ENCODE measurements around the gene BAHCC1. TPM values are rescaled to one million over a fixed set of nuclear protein-coding genes. Genes with fewer than 3 reads are reported as not detected.

The BAHCC1 gene
- total and polyA plus RNA-seq, 10 of the 15 experiments (the other 5 are each of a cell fraction or from before 2014, with no cell fraction given) = 0.03 to 0.14 (median 0.11) TPM; not detected in 6

DNA sequence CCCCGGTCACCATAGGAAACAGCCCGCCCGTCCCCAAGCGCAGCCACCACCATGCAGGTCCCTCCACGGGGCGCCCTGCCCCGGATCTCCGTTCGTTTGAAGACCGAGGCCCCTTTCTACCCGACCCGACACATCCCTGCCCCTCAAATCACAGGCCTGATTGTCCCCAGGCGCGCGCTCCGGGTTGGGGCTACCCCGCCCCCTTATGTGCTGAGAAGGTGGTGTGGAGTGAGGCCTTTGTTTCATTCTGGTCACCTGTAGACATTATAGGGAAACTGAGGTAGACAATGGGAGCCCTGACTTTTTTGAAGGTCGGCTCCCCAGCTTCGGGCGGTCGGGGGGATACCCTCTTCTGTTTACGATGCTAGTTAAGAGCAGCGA, 118.1 kb downstream of the BAHCC1 start (continued):
- TF ChIP-seq SKIL (IDR thresholded peaks at IDR 0.05; ENCODE audit: low read depth, poor library complexity, severe bottlenecking) (no peak), FOXK2 (IDR thresholded peaks at IDR 0.05) (no peak), MEF2A (IDR thresholded peaks at IDR 0.05; ENCODE audit: insufficient read depth, low read depth, low read length) (0 out of 2 replicates have a peak, but pooled peaks have one; percentile 20), YBX1 (IDR thresholded peaks at IDR 0.05) (no peak), SRF (IDR thresholded peaks at IDR 0.05; ENCODE audit: low read depth in 2 of 2, low read length in 2 of 2) (no peak), CHD2 (IDR thresholded peaks at IDR 0.05; ENCODE audit: borderline replicate concordance, low read depth, low read length) (0 out of 2 replicates have a peak, but pooled peaks have one; percentile 23), MXI1 (IDR thresholded peaks at IDR 0.05; ENCODE audit: low read depth, low read length) (peak; percentile 6; the same call in 1 of the 2 replicates), GABPA (IDR thresholded peaks at IDR 0.05; ENCODE audit: low read depth) (no peak), RELA (IDR thresholded peaks at IDR 0.05; ENCODE audit: borderline replicate concordance, partially characterized antibody) (no peak), POLR2A (IDR thresholded peaks at IDR 0.05; ENCODE audit: low read depth, low read length) (peak; percentile 59), CHD4 (IDR thresholded peaks at IDR 0.05) (no peak), POU2F2 (IDR thresholded peaks at IDR 0.05; ENCODE audit: borderline replicate concordance, low read depth, low read length) (peak; percentile 26; the same call in 1 of the 3 replicates), ZBTB11 (CRISPR knock-in tag; IDR thresholded peaks at IDR 0.05) (no peak), BMI1 (IDR thresholded peaks at IDR 0.05; ENCODE audit: borderline replicate concordance) (no peak), ELK1 (IDR thresholded peaks at IDR 0.05; ENCODE audit: low read depth, low read length) (no peak), NBN (IDR thresholded peaks at IDR 0.05) (peak; percentile 60)
- TF ChIP-seq, protein P1, sequence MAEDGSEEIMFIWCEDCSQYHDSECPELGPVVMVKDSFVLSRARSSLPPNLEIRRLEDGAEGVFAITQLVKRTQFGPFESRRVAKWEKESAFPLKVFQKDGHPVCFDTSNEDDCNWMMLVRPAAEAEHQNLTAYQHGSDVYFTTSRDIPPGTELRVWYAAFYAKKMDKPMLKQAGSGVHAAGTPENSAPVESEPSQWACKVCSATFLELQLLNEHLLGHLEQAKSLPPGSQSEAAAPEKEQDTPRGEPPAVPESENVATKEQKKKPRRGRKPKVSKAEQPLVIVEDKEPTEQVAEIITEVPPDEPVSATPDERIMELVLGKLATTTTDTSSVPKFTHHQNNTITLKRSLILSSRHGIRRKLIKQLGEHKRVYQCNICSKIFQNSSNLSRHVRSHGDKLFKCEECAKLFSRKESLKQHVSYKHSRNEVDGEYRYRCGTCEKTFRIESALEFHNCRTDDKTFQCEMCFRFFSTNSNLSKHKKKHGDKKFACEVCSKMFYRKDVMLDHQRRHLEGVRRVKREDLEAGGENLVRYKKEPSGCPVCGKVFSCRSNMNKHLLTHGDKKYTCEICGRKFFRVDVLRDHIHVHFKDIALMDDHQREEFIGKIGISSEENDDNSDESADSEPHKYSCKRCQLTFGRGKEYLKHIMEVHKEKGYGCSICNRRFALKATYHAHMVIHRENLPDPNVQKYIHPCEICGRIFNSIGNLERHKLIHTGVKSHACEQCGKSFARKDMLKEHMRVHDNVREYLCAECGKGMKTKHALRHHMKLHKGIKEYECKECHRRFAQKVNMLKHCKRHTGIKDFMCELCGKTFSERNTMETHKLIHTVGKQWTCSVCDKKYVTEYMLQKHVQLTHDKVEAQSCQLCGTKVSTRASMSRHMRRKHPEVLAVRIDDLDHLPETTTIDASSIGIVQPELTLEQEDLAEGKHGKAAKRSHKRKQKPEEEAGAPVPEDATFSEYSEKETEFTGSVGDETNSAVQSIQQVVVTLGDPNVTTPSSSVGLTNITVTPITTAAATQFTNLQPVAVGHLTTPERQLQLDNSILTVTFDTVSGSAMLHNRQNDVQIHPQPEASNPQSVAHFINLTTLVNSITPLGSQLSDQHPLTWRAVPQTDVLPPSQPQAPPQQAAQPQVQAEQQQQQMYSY (CRISPR knock-in tag; IDR thresholded peaks at IDR 0.05) = no peak
- TF ChIP-seq, protein P2, sequence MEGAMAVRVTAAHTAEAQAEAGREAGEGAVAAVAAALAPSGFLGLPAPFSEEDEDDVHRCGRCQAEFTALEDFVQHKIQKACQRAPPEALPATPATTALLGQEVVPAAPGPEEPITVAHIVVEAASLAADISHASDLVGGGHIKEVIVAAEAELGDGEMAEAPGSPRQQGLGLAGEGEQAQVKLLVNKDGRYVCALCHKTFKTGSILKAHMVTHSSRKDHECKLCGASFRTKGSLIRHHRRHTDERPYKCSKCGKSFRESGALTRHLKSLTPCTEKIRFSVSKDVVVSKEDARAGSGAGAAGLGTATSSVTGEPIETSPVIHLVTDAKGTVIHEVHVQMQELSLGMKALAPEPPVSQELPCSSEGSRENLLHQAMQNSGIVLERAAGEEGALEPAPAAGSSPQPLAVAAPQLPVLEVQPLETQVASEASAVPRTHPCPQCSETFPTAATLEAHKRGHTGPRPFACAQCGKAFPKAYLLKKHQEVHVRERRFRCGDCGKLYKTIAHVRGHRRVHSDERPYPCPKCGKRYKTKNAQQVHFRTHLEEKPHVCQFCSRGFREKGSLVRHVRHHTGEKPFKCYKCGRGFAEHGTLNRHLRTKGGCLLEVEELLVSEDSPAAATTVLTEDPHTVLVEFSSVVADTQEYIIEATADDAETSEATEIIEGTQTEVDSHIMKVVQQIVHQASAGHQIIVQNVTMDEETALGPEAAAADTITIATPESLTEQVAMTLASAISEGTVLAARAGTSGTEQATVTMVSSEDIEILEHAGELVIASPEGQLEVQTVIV (IDR thresholded peaks at IDR 0.05; ENCODE audit: borderline replicate concordance, partially characterized antibody) = no peak
